WERI-Rb-1 (cell line): ENCODE results near the gene NPAS3.

Experiments
- DNase-seq: peaks from one replicate; pipeline ENCODE4 v3.0.0-alpha.2; 2020
- H3K27ac ChIP-seq: fragments of 250-450 bp; sonication (Bioruptor Pico); 2 replicates; pipeline ENCODE4 v1.5.1; 2020; ENCODE audit warnings: mild to moderate bottlenecking, moderate library complexity
- H3K27me3 ChIP-seq: fragments of 250-450 bp; sonication (Bioruptor Pico); 2 replicates; pipeline ENCODE4 v1.5.1; 2021; ENCODE audit warnings: mild to moderate bottlenecking, low read depth, moderate library complexity; ENCODE audit not compliant: insufficient read depth, severe bottlenecking
- H3K36me3 ChIP-seq: fragments of 250-450 bp; sonication (Bioruptor Pico); 2 replicates; pipeline ENCODE4 v1.5.1; 2020; ENCODE audit warnings: mild to moderate bottlenecking, moderate library complexity
- H3K4me3 ChIP-seq: 2 replicates; pipeline ENCODE4 v1.5.1; 2011; ENCODE audit warnings: low read depth, mild to moderate bottlenecking, control low read depth, low read length
- H3K9me3 ChIP-seq: fragments of 250-450 bp; sonication (Bioruptor Pico); 2 replicates; pipeline ENCODE4 v1.5.1; 2021; ENCODE audit warnings: mild to moderate bottlenecking, moderate library complexity; ENCODE audit not compliant: severe bottlenecking
- CTCF ChIP-seq: IDR thresholded peaks from 2 replicates; pipeline ENCODE4 v1.5.1; 2011; ENCODE audit warnings: low read depth, mild to moderate bottlenecking, control low read depth, inconsistent platforms, low read length

Gene NPAS3

GRCh38 chr14:33386140-33386539 lies 447.5 kb downstream of the NPAS3 start:
- Histone ChIP-seq H3K4me3 (no peak overlapping the region), H3K27ac (no peak overlapping the region), H3K36me3 (no peaks in the 10 kb centered on the region), H3K27me3 (no peaks in the 10 kb centered on the region), H3K9me3 (no peaks in the 10 kb centered on the region)
- no peak for TF ChIP-seq CTCF
- no peak for DNase-seq

GRCh38 chr14:33386781-33387180 lies 448.1 kb downstream of the NPAS3 start:
- no peak overlapping the region for H3K4me3 ChIP-seq
- no peak overlapping the region for H3K27ac ChIP-seq
- TF ChIP-seq CTCF = no peak
- H3K27me3 ChIP-seq = no peaks in the 10 kb centered on the region
- no peaks in the 10 kb centered on the region for H3K9me3 ChIP-seq
- no peaks in the 10 kb centered on the region for H3K36me3 ChIP-seq
- DNase-seq = no peak

- H3K27me3 ChIP-seq = no peaks in the 10 kb centered on the region
- no peak overlapping the region for H3K27ac ChIP-seq
- no peak for TF ChIP-seq CTCF
- no peaks in the 10 kb centered on the region for H3K36me3 ChIP-seq
- H3K9me3 ChIP-seq = no peaks in the 10 kb centered on the region
- no peak overlapping the region for H3K4me3 ChIP-seq
- no peak for DNase-seq
Measured at GRCh38 chr14:33390335-33390734, 451.7 kb downstream of the NPAS3 start.

GRCh38 chr14:33393231-33393894 lies 454.7 kb downstream of the NPAS3 start:
- DNase-seq = no peak
- no peak overlapping the region for H3K27ac ChIP-seq
- H3K27me3 ChIP-seq = no peaks in the 10 kb centered on the region
- no peaks in the 10 kb centered on the region for H3K9me3 ChIP-seq
- H3K36me3 ChIP-seq = no peaks in the 10 kb centered on the region
- no peak overlapping the region for H3K4me3 ChIP-seq
- TF ChIP-seq CTCF = no peak

- Histone ChIP-seq H3K4me3 (no peak overlapping the region), H3K36me3 (no peaks in the 10 kb centered on the region), H3K9me3 (no peaks in the 10 kb centered on the region), H3K27ac (no peak overlapping the region), H3K27me3 (no peaks in the 10 kb centered on the region)
- no peak for DNase-seq
- no peak for TF ChIP-seq CTCF
Measured at GRCh38 chr14:33393895-33394368, 455.3 kb downstream of the NPAS3 start.

- H3K27ac ChIP-seq = no peak overlapping the region
- TF ChIP-seq CTCF = no peak
- no peak overlapping the region for H3K4me3 ChIP-seq
- peaks cover 11% of the 10 kb centered on the region for H3K9me3 ChIP-seq
- H3K27me3 ChIP-seq = no peaks in the 10 kb centered on the region
- no peaks in the 10 kb centered on the region for H3K36me3 ChIP-seq
- DNase-seq = no peak
Measured at GRCh38 chr14:33401311-33401710, 462.6 kb downstream of the NPAS3 start.
